ENCODE measurements around the gene TSHZ3. TPM values are rescaled to one million over a fixed set of nuclear protein-coding genes. Genes with fewer than 3 reads are reported as not detected.
A peak's percentile ranks its signal among the peaks of the same experiment; 100 is the strongest.

The TSHZ3 gene
- total RNA-seq, 1 donor from 2014 or later, result 32.8 TPM

- ATAC-seq, result no peak
- intact Hi-C loops (cut with DNase I), result no loop called here
- DNase-seq (ENCODE audit: low spot score), result no peak
Measured at GRCh38 chr19:31257025-31257424, 92.2 kb downstream of the TSHZ3 start.

- intact Hi-C loops (cut with DNase I), result no loop called here
- ATAC-seq, result no peak
- no peak for DNase-seq (ENCODE audit: low spot score)
Measured at GRCh38 chr19:31256593-31256960, 92.7 kb downstream of the TSHZ3 start.

DNA sequence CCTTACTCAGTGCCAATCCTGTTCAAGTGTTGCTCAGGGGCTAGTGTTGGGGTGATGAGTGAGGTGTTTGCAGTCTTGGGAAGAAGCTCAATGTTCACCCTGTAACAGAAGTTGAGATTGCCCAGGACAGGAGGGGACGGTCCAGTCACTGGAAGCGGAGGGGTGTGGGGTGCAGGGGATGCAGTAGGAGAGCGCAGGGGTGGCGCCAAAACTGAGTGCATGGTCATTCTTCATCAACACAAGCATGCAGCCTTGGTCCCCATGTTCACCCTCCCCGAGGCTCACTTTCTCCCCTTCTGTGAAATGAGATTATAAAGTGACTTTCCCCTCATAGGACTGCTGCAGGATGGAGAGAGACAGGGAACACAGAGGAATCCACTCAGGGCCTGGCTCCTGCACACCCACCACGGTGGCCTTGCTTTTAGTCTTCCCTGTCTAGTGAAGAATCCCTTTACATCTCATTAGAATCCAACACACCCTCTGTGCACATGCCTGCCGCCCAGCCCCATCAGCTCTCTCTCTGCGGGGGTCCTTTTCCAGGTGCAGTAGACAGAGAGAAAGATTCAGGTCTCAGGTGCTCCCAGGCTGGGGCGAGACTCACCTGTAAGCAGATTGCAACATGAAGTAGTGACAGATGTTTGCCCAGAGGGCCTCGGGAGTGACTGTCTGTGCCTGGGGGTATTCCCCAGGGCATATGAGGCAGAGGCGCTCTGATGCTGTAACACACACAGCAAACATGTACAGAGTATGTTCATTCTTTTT, 93.2 kb downstream of the TSHZ3 start:
- intact Hi-C loops (cut with DNase I), result no loop called here
- ATAC-seq, result no peak
- DNase-seq (ENCODE audit: low spot score), result no peak

DNA sequence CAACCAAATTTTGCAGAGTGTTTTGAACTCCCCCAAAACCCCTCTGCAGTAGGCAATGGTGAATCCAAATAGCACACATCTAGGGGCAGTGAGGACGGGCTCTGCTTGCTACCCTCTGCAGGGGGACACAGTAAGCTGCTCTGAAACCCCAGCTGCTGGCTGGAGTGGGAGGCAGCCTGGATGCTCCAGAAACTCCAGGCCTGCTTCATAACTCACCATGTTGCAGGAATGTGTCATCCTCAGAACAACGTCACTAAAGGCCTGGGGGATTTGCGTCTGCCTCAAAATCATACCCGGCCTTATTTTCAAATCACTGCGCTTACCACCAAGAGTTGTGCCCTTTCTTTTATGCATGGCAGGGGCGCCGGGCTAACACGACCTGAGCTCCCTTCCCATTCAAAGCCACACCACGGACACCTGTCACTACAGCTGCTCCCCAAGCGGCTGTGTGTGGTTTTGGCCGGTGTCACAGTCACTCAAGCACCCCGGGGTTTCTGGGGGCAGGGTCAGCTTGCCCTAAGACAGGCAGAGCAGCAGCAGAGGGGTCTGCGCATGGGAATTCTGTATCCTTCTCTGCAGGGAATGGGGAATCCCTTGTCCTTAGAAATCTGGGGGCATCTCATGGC, 93.9 kb downstream of the TSHZ3 start:
- intact Hi-C loops (cut with DNase I), result no loop called here
- DNase-seq (ENCODE audit: low spot score), result no peak

GRCh38 chr19:31254611-31255010, 94.6 kb downstream of the TSHZ3 start:
- intact Hi-C loops (cut with DNase I), result no loop called here
- no peak for DNase-seq (ENCODE audit: low spot score)
- peak; percentile 33 for ATAC-seq

More for the DNA sequence above, 93.9 kb downstream of the TSHZ3 start:
- no peak for ATAC-seq

- DNase-seq (ENCODE audit: low spot score), result no peak
- intact Hi-C loops (cut with DNase I), result no loop called here
- ATAC-seq, result peak; percentile 59
Measured at GRCh38 chr19:31254180-31254551, 95.1 kb downstream of the TSHZ3 start.

DNA sequence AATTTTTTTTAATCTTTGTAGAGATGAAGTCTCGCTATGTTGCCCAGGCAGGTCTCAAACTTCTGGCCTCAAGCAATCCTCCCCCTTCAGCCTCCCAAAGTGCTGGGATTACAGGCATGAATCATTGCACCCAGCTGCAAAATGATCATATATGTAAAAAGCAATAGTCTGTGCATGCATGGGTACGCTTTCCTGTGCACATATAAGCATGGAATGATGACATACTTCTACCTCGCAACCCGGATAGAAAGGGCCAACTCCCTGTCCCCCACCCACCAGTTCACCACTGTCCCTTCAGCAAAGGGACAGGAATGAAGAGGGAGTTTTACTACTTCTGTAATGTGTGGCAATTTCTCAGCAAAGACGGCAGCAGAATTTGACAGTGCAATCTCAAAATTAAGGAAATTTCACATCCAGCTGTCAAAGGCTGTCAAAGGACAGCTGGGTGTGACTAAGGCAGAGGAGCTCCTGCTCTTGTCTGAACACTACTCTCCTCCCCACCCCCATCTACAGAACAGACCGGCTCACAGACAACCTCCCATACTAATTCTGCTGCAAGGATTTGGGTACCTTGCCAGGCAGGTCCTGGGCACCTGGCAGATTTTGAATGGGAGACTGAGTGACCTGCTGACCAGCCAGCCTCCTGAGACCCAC, 95.6 kb downstream of the TSHZ3 start:
- ATAC-seq (no peak), DNase-seq (ENCODE audit: low spot score) (no peak)
- intact Hi-C loops (cut with DNase I), result no loop called here

- DNase-seq (ENCODE audit: low spot score) (no peak), ATAC-seq (no peak)
- intact Hi-C loops (cut with DNase I), result no loop called here
Measured at GRCh38 chr19:31252441-31252840, 96.8 kb downstream of the TSHZ3 start.

GRCh38 chr19:31249217-31249616, 100.0 kb downstream of the TSHZ3 start:
- ATAC-seq (no peak), DNase-seq (ENCODE audit: low spot score) (no peak)
- intact Hi-C loops (cut with DNase I), result no loop called here

- intact Hi-C loops (cut with DNase I), result no loop called here
- ATAC-seq, result no peak
- DNase-seq (ENCODE audit: low spot score), result no peak
Measured at GRCh38 chr19:31235806-31236205, 113.4 kb downstream of the TSHZ3 start.

DNA sequence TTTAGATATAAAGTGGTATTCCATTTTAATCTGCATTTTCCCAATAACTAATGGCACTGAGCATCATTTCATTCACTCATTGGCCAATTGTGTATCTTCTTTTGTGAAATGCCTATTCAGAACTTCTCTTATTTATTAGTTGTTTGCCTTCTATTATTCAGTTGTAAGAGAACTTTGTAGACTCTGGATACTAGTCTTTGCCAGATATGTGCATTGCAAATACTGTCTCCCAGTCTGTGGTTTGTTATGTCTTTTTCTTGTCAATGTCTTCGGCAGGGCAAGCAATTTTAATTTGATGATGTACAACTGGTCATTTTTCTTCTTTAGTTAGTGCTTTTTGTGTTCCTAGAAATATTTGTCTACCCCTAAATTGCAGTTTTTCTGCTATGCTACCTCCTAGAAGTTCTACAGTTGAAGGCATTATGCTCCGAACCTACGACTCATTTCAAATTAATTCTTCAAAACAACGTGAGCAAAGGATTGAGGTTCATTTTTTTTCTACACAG, 115.9 kb downstream of the TSHZ3 start:
- intact Hi-C loops (cut with DNase I), result no loop called here

GRCh38 chr19:31232871-31233270, 116.4 kb downstream of the TSHZ3 start:
- intact Hi-C loops (cut with DNase I), result no loop called here
- DNase-seq (ENCODE audit: low spot score), result no peak
- no peak for ATAC-seq

More for the DNA sequence above, 115.9 kb downstream of the TSHZ3 start:
- ATAC-seq (no peak), DNase-seq (ENCODE audit: low spot score) (no peak)

DNA sequence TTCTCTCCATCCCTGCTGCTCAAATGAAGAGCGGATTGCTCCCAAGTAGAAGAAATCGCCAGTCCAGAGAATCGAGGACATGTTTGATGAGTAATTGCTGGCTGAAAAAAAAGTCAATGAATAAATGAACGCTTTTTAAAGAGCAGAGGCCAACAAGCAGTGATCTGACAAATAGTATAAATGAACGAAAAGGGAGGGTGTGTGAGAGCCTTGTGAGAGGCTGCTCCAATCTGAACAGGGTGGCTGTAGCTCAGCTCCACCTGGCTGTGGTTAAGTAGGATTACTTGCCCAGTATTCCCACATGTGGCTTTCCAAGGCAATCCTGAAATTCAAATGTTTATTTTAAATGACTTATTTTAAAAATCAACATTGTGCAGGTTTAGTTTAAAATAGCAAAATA, 117.1 kb downstream of the TSHZ3 start:
- no peak for ATAC-seq
- intact Hi-C loops (cut with DNase I), result no loop called here
- DNase-seq (ENCODE audit: low spot score), result no peak

DNA sequence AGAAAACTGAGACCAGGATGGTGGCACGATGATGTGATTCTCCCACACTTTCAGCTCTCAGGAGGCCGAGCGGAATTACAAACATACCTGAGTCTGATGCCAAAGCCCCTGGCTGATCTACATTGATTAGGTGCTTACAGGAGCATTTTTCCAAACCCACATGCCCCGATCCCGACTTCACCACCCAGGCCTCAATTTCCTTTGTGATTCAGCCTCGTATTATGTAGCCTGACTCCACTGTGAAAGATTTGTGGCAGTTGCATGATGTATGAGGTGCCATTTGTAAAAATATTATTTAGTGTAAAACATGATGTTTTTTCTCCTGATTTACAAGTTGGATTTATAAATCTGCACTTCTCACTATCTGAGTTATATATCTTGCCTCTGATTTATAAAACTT, 118.0 kb downstream of the TSHZ3 start:
- DNase-seq (ENCODE audit: low spot score) (no peak), ATAC-seq (no peak)

GRCh38 chr19:31226151-31226935, 122.9 kb downstream of the TSHZ3 start:
- DNase-seq (ENCODE audit: low spot score), result no peak
- no peak for ATAC-seq
- intact Hi-C loops (cut with DNase I), result no loop called here

More for the DNA sequence above, 118.0 kb downstream of the TSHZ3 start:
- intact Hi-C loops (cut with DNase I), result no loop called here

All from sciatic nerve (tissue), 2 donors.